HEK293T (cell line): ENCODE measurements around the gene RGMB.

Experiments used
- ARNT ChIP-seq: fragments of 450-650 bp; IDR thresholded peaks from 2 replicates; pipeline ENCODE4 v1.6.1; 2017; ENCODE audit warnings: mild to moderate bottlenecking
- BHLHE40 ChIP-seq: fragments of 450-650 bp; IDR thresholded peaks from 2 replicates; pipeline ENCODE4 v1.6.1; 2016; ENCODE audit warnings: mild to moderate bottlenecking, moderate library complexity, borderline replicate concordance
- CTBP1 ChIP-seq: fragments of 450-650 bp; IDR thresholded peaks from 2 replicates; pipeline ENCODE4 v1.6.1; 2016; ENCODE audit warnings: borderline replicate concordance
- ELF4 ChIP-seq: fragments of 450-650 bp; IDR thresholded peaks from 2 replicates; pipeline ENCODE4 v1.6.1; 2017; ENCODE audit warnings: antibody characterized with exemption
- FOXA1 ChIP-seq: fragments of 450-650 bp; IDR thresholded peaks from 2 replicates; pipeline ENCODE4 v1.6.1; 2016; ENCODE audit warnings: mild to moderate bottlenecking
- FOXK2 ChIP-seq: fragments of 450-650 bp; IDR thresholded peaks from 2 replicates; pipeline ENCODE4 v1.6.1; 2016; ENCODE audit warnings: mild to moderate bottlenecking
- FOXM1 ChIP-seq: fragments of 450-650 bp; IDR thresholded peaks from 2 replicates; pipeline ENCODE4 v1.6.1; 2017; ENCODE audit warnings: mild to moderate bottlenecking, borderline replicate concordance
- HDGF ChIP-seq: fragments of 450-650 bp; IDR thresholded peaks from 2 replicates; pipeline ENCODE4 v1.6.1; 2017; ENCODE audit warnings: antibody characterized with exemption, borderline replicate concordance
- LEF1 ChIP-seq: fragments of 450-650 bp; IDR thresholded peaks from 2 replicates; pipeline ENCODE4 v1.6.1; 2017; ENCODE audit warnings: mild to moderate bottlenecking, borderline replicate concordance
- NFRKB ChIP-seq: fragments of 450-650 bp; IDR thresholded peaks from 2 replicates; pipeline ENCODE4 v1.6.1; 2016; ENCODE audit warnings: mild to moderate bottlenecking, moderate library complexity
- SP1 ChIP-seq: fragments of 450-650 bp; IDR thresholded peaks from 2 replicates; pipeline ENCODE4 v1.6.1; 2017
- SUZ12 ChIP-seq: fragments of 450-650 bp; IDR thresholded peaks from 2 replicates; pipeline ENCODE4 v1.6.1; 2016; ENCODE audit warnings: mild to moderate bottlenecking
- TARDBP ChIP-seq: fragments of 450-650 bp; IDR thresholded peaks from 2 replicates; pipeline ENCODE4 v1.6.1; 2016
- TF ChIP-seq, protein P1 (sequence below): fragments of 450-650 bp; IDR thresholded peaks from 2 replicates; pipeline ENCODE4 v1.6.1; 2016

DNA sequence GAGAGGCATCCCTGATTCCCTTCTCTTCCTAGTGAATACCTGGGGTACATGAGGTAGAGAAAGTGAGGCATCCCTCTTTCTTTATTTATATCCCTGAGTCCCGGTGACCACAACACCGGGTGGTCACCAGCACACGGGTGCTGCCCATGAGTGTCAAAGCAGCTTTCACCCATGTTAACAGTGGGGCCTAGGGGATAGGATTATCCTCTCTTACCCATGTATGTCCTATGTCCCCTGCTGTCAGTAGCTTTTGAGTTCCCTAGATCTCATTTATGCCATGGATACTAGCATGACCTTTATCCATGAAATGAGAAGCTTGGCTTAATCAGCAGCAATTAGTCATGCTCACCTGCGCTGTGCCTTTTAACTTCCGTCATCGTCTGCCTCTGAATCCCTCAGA is 71.4 kb downstream of the RGMB start:
- no peak for TF ChIP-seq ARNT
- no peak for TF ChIP-seq ELF4
- no peak for TF ChIP-seq FOXM1
- TF ChIP-seq SUZ12 = no peak
- TF ChIP-seq HDGF = no peak
- TF ChIP-seq SP1 = no peak
- no peak for TF ChIP-seq NFRKB
- no peak for TF ChIP-seq BHLHE40
- TF ChIP-seq LEF1 = no peak
- no peak for TF ChIP-seq CTBP1
- TF ChIP-seq TARDBP = no peak
- TF ChIP-seq, protein P1, sequence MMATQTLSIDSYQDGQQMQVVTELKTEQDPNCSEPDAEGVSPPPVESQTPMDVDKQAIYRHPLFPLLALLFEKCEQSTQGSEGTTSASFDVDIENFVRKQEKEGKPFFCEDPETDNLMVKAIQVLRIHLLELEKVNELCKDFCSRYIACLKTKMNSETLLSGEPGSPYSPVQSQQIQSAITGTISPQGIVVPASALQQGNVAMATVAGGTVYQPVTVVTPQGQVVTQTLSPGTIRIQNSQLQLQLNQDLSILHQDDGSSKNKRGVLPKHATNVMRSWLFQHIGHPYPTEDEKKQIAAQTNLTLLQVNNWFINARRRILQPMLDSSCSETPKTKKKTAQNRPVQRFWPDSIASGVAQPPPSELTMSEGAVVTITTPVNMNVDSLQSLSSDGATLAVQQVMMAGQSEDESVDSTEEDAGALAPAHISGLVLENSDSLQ = no peak
- no peak for TF ChIP-seq FOXA1
- TF ChIP-seq FOXK2 = no peak
